Natural killer cell (primary cell): ENCODE measurements around the gene CDC6. TPM values are rescaled to one million over a fixed set of nuclear protein-coding genes. Genes with fewer than 3 reads are reported as not detected.

ENCODE experiments used
- ATAC-seq, 3 donors: fragments of 150-1000 bp in 2 of 3; fragments of 200-7000 bp in 1 of 3; cut with Tn5 transposase; 1 replicate in 1 of 3; 2 replicates in 2 of 3; pipeline ENCODE4 v1.10.0; 2021; ENCODE audit warnings: mild to moderate bottlenecking in 2 of 3, moderate library complexity in 2 of 3
- DNase-seq, 2 donors: peaks; one replicate each; pipeline versions ENCODE4 v3.0.0 to v3.0.0-alpha.2; 2013 to 2021; ENCODE audit warnings: mixed read lengths in 1 of 2
- H3K27ac ChIP-seq: one replicate; pipeline ENCODE4 v1.5.1; 2013; ENCODE audit warnings: mild to moderate bottlenecking, low read length
- H3K27me3 ChIP-seq: one replicate; pipeline ENCODE4 v1.6.1; 2013; ENCODE audit warnings: low read length; ENCODE audit not compliant: control insufficient read depth, insufficient read depth
- H3K36me3 ChIP-seq: one replicate; pipeline ENCODE4 v1.6.1; 2013; ENCODE audit warnings: low read length; ENCODE audit not compliant: control insufficient read depth, insufficient read depth
- H3K4me1 ChIP-seq: one replicate; pipeline ENCODE4 v1.6.1; 2013; ENCODE audit warnings: low read length; ENCODE audit not compliant: control insufficient read depth, insufficient read depth
- H3K4me3 ChIP-seq: one replicate; pipeline ENCODE4 v1.5.1; 2013; ENCODE audit warnings: low read length
- H3K9me3 ChIP-seq: one replicate; pipeline ENCODE4 v1.6.1; 2013; ENCODE audit warnings: low read length; ENCODE audit not compliant: control insufficient read depth, insufficient read depth
- H3K27ac Mint-ChIP-seq, 2 donors: one replicate each; pipeline ENCODE4 v1.8.0; 2022; ENCODE audit warnings: mild to moderate bottlenecking in 2 of 2, mixed read lengths in 2 of 2, moderate library complexity in 1 of 2
- H3K27me3 Mint-ChIP-seq, 2 donors: one replicate each; pipeline ENCODE4 v1.8.0; 2022; ENCODE audit warnings: low read depth in 2 of 2, mixed read lengths in 2 of 2
- H3K36me3 Mint-ChIP-seq: one replicate; pipeline ENCODE4 v1.8.0; 2022; ENCODE audit warnings: mixed read lengths
- H3K4me1 Mint-ChIP-seq, 2 donors: one replicate each; pipeline ENCODE4 v1.8.0; 2022; ENCODE audit warnings: mixed read lengths in 2 of 2
- H3K4me3 Mint-ChIP-seq: one replicate; pipeline ENCODE4 v1.8.0; 2022; ENCODE audit warnings: mild to moderate bottlenecking, moderate library complexity, mixed read lengths
- H3K9me3 Mint-ChIP-seq, 2 donors: one replicate each; pipeline ENCODE4 v1.8.0; 2022; ENCODE audit warnings: mixed read lengths in 2 of 2
- WGBS: methylation state at CpG from one replicate; pipeline ENCODE4 v1.1.7; 2013; ENCODE audit warnings: missing lambda C conversion rate; ENCODE audit not compliant: insufficient coverage; 5-methylcytosine and 5-hydroxymethylcytosine counted together
- intact Hi-C: fragments of 100-400 bp; cut with micrococcal nuclease; formaldehyde crosslinking; loops from one replicate; pipeline ENCODE4 v1.14.2; 2022
- total RNA-seq, 4 donors: library from RNA; stranded (reverse); fragments of 120-200 nt in 1 of 4; gene quantifications; one replicate each; pipeline versions ENCODE4 v1.2.3 to v1.2.4, GENCODE V29; 2013 to 2022
- TF ChIP-seq, protein P1 (sequence below): fragments of 200-600 bp; IDR thresholded peaks from one replicate; pipeline ENCODE4 v1.8.0; 2022; ENCODE audit warnings: antibody characterized with exemption

CDC6 gene
- total RNA-seq, 3 donors from 2014 or later (not counting 1 experiment from before 2014, with no cell fraction given), result 3.4 to 4.9 (median 3.8) TPM

DNA sequence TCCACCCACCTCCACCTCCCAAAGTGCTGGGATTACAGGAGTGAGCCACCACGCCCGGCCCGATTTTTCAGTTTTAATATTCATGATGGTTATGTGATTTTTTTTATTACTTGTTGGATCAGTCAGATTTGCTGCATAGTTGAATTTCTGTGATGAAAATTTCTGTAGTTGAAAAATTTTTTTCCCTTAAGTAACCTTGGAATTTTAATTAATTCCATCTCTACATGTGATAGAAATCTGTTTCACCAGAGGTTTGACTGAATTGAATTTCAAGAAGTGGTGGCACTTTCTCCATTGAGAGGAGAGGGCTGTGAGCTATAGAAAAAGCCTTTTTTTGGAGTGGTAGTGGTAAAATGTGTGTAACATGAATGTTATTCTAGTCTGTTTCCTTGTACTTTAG, 43.9 kb upstream of the CDC6 start:
- peak overlapping the region; percentile 53 to 57 for H3K27ac Mint-ChIP-seq
- Histone ChIP-seq H3K9me3 (no peaks in the 10 kb centered on the region), H3K4me3 (no peak overlapping the region), H3K27ac (no peak overlapping the region), H3K27me3 (no peaks in the 10 kb centered on the region), H3K36me3 (peaks cover 13% of the 10 kb centered on the region), H3K4me1 (peaks cover 3% of the 10 kb centered on the region)
- H3K27me3 Mint-ChIP-seq, result no peaks in the 10 kb centered on the region
- no CpG with 5 or more reads among the region's 3 CpGs for WGBS
- peaks cover 39 to 50% of the 10 kb centered on the region in 2 donors for H3K4me1 Mint-ChIP-seq
- intact Hi-C loops, result no loop called here
- no peaks in the 10 kb centered on the region for H3K9me3 Mint-ChIP-seq
- DNase-seq, result no peak
- no peak for ATAC-seq
- H3K4me3 Mint-ChIP-seq, result no peak overlapping the region
- TF ChIP-seq, protein P1, sequence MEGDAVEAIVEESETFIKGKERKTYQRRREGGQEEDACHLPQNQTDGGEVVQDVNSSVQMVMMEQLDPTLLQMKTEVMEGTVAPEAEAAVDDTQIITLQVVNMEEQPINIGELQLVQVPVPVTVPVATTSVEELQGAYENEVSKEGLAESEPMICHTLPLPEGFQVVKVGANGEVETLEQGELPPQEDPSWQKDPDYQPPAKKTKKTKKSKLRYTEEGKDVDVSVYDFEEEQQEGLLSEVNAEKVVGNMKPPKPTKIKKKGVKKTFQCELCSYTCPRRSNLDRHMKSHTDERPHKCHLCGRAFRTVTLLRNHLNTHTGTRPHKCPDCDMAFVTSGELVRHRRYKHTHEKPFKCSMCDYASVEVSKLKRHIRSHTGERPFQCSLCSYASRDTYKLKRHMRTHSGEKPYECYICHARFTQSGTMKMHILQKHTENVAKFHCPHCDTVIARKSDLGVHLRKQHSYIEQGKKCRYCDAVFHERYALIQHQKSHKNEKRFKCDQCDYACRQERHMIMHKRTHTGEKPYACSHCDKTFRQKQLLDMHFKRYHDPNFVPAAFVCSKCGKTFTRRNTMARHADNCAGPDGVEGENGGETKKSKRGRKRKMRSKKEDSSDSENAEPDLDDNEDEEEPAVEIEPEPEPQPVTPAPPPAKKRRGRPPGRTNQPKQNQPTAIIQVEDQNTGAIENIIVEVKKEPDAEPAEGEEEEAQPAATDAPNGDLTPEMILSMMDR, result no peak
- H3K36me3 Mint-ChIP-seq, result no peaks in the 10 kb centered on the region

DNA sequence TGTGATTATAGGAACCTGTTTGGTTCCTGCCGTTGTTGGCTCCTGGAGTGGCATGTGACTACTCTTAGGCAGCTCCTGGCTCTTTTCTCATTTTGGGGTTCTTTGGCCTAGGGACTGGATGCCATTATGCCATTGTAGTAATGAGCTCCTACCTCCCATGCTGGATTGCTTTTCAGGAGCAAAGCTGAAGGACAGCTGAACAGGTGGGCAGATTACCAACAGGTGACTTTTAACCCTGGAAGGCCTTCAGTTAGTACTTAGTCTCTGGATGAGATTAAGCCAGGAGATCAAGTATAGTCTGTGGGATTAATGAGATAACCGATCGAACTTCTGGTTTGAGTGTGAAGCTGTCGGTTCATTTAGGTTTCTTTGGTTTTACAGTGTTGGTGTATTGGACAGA, 43.4 kb upstream of the CDC6 start:
- H3K27ac Mint-ChIP-seq, result peak overlapping the region; percentile 53 to 57
- intact Hi-C loops, result no loop called here
- ATAC-seq (no peak), DNase-seq (no peak)
- H3K9me3 ChIP-seq, result no peaks in the 10 kb centered on the region
- no peak overlapping the region for H3K4me3 ChIP-seq
- peaks cover 13% of the 10 kb centered on the region for H3K36me3 ChIP-seq
- peaks cover 44 to 55% of the 10 kb centered on the region in 2 donors for H3K4me1 Mint-ChIP-seq
- WGBS, result 82% methylated on average over 4 of the region's 4 CpGs
- H3K27me3 Mint-ChIP-seq, result no peaks in the 10 kb centered on the region
- H3K4me1 ChIP-seq, result peaks cover 3% of the 10 kb centered on the region
- no peaks in the 10 kb centered on the region for H3K27me3 ChIP-seq
- no peaks in the 10 kb centered on the region for H3K36me3 Mint-ChIP-seq
- H3K27ac ChIP-seq, result no peak overlapping the region
- H3K9me3 Mint-ChIP-seq, result no peaks in the 10 kb centered on the region
- TF ChIP-seq, protein P1, result no peak
- H3K4me3 Mint-ChIP-seq, result no peak overlapping the region

DNA sequence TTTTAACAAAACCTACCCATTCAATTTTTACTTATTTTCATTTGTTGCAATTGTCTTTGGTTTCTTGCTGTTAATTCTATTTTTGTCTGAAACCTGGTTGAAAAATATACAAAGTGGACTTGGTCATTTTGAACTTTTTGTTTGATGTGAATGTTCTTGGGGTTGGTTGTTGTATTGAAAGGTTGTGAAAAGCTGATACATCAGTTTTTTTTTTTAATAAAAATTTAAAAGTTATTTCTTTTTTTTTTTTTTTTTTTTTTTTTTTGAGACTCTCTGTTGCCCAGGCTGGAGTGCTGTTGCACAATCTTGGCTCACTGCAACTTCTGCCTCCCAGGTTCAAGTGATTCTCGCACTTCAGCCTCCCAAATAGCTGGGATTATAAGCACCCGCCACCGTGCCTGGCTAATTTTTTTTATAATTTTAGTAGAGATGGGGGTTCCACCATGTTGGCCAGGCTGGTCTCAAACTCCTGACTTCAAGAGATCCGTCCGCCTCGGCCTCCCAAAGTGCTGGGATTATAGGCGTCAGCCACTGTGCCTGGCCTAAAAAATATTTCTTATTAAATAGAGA, 39.7 kb upstream of the CDC6 start:
- Mint-ChIP-seq H3K36me3 (no peaks in the 10 kb centered on the region), H3K4me1 (peaks cover 29 to 32% of the 10 kb centered on the region in 2 donors), H3K27ac (no peak overlapping the region), H3K4me3 (no peak overlapping the region), H3K9me3 (no peaks in the 10 kb centered on the region), H3K27me3 (no peaks in the 10 kb centered on the region)
- TF ChIP-seq, protein P1, result no peak
- Histone ChIP-seq H3K36me3 (peaks cover 10% of the 10 kb centered on the region), H3K4me3 (no peak overlapping the region), H3K27me3 (no peaks in the 10 kb centered on the region), H3K27ac (no peak overlapping the region), H3K9me3 (no peaks in the 10 kb centered on the region), H3K4me1 (peaks cover 3% of the 10 kb centered on the region)
- ATAC-seq (no peak), DNase-seq (no peak)
- intact Hi-C loops, result no loop called here
- WGBS, result 93% methylated on average over 7 of the region's 7 CpGs

DNA sequence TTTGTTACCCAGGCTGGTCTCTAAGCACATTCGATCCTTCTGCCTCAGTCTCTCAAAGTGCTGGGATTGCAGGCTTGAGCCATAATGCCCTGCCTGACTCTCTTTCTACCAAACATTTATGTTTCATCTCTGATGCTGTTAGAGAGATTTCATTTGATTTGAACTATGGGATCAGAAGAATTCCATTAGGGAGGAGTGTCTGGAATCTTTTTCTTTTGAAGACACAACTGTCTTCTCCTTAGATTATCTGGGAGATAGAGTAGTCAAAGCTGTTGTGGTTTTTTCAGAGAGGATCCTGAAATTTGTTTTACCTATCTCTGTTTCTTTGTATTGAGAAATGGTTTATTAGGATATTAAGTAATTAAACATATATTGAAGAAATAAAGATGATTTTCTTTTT, 39.2 kb upstream of the CDC6 start:
- Mint-ChIP-seq H3K36me3 (no peaks in the 10 kb centered on the region), H3K27ac (no peak overlapping the region), H3K9me3 (no peaks in the 10 kb centered on the region), H3K27me3 (no peaks in the 10 kb centered on the region), H3K4me1 (peaks cover 28 to 32% of the 10 kb centered on the region in 2 donors), H3K4me3 (no peak overlapping the region)
- no peaks in the 10 kb centered on the region for H3K27me3 ChIP-seq
- no peak overlapping the region for H3K4me3 ChIP-seq
- no peaks in the 10 kb centered on the region for H3K9me3 ChIP-seq
- H3K27ac ChIP-seq, result no peak overlapping the region
- peaks cover 10% of the 10 kb centered on the region for H3K36me3 ChIP-seq
- intact Hi-C loops, result no loop called here
- DNase-seq (no peak), ATAC-seq (no peak)
- peaks cover 3% of the 10 kb centered on the region for H3K4me1 ChIP-seq
- WGBS, result 100% methylated on average over 1 of the region's 1 CpG
- TF ChIP-seq, protein P1, result no peak
